CD4-positive, CD25-positive, alpha-beta regulatory T cell (primary cell): ENCODE data around the gene KCNN4. TPM values are rescaled to one million over a fixed set of nuclear protein-coding genes. Genes with fewer than 3 reads are reported as not detected.

Experiments
- ATAC-seq, 2 donors: fragments of 150-1000 bp; cut with Tn5 transposase; one replicate each; pipeline ENCODE4 v1.10.0; 2021; ENCODE audit warnings: low read depth in 2 of 2, moderate number of reproducible peaks in 2 of 2, moderate library complexity in 1 of 2
- DNase-seq, 3 donors: peaks; one replicate each; pipeline versions ENCODE4 v3.0.0 to v3.0.0-alpha.2; 2012 to 2022; ENCODE audit warnings: mixed read lengths in 1 of 3
- H3K27ac ChIP-seq: one replicate; pipeline ENCODE4 v1.7.0; 2013; ENCODE audit warnings: mild to moderate bottlenecking, low read length; ENCODE audit not compliant: insufficient read depth, poor library complexity, severe bottlenecking
- H3K27me3 ChIP-seq: one replicate; pipeline ENCODE4 v1.7.0; 2013; ENCODE audit warnings: low read length; ENCODE audit not compliant: control insufficient read depth, insufficient read depth
- H3K36me3 ChIP-seq: one replicate; pipeline ENCODE4 v1.7.0; 2013; ENCODE audit warnings: mild to moderate bottlenecking, low read length, moderate library complexity; ENCODE audit not compliant: control insufficient read depth, insufficient read depth
- H3K4me1 ChIP-seq: 2 replicates; pipeline ENCODE4 v1.7.0; 2013; ENCODE audit warnings: mild to moderate bottlenecking, low read length; ENCODE audit not compliant: insufficient read depth, control insufficient read depth, poor library complexity, severe bottlenecking
- H3K4me3 ChIP-seq: one replicate; pipeline ENCODE4 v1.7.0; 2013; ENCODE audit warnings: low read depth, mild to moderate bottlenecking, low read length, moderate library complexity
- H3K9me3 ChIP-seq, 2 experiments: 1 replicate in 1 of 2; 2 replicates in 1 of 2; pipeline ENCODE4 v1.7.0; 2013; ENCODE audit warnings: low read length in 2 of 2, mild to moderate bottlenecking in 1 of 2, moderate library complexity in 1 of 2; ENCODE audit not compliant: control insufficient read depth in 2 of 2
- H3K27ac Mint-ChIP-seq, 3 donors: one replicate each; pipeline ENCODE4 v1.8.0; 2020 to 2022; ENCODE audit warnings: mild to moderate bottlenecking in 3 of 3, mixed read lengths in 3 of 3, moderate library complexity in 2 of 3
- H3K27me3 Mint-ChIP-seq: one replicate; pipeline ENCODE4 v1.8.0; 2022; ENCODE audit warnings: mild to moderate bottlenecking, mixed read lengths
- H3K36me3 Mint-ChIP-seq: one replicate; pipeline ENCODE4 v1.8.0; 2020; ENCODE audit warnings: mixed read lengths
- H3K4me1 Mint-ChIP-seq, 4 donors: one replicate each; pipeline ENCODE4 v1.8.0; 2020 to 2022; ENCODE audit warnings: mixed read lengths in 4 of 4, mild to moderate bottlenecking in 1 of 4
- H3K4me3 Mint-ChIP-seq, 4 donors: one replicate each; pipeline ENCODE4 v1.8.0; 2020 to 2022; ENCODE audit warnings: mild to moderate bottlenecking in 4 of 4, mixed read lengths in 4 of 4, moderate library complexity in 3 of 4
- H3K9me3 Mint-ChIP-seq, 7 donors: one replicate each; pipeline ENCODE4 v1.8.0; 2020 to 2022; ENCODE audit warnings: mixed read lengths in 7 of 7, mild to moderate bottlenecking in 3 of 7, moderate library complexity in 2 of 7
- polyA plus RNA-seq, 4 donors: library from polyadenylated mRNA; unstranded; fragments of 300-500 nt; fragmentation: Illumina TruSeq; gene quantifications; one replicate each; pipeline ENCODE4 v1.2.3, GENCODE V29; 2021
- total RNA-seq: library from RNA; stranded (reverse); gene quantifications from one replicate; pipeline ENCODE4 v1.2.3, GENCODE V29; 2022

Gene KCNN4
- total and polyA plus RNA-seq, 5 donors from 2014 or later: 16.7 to 56.1 (median 30.4) TPM

DNA sequence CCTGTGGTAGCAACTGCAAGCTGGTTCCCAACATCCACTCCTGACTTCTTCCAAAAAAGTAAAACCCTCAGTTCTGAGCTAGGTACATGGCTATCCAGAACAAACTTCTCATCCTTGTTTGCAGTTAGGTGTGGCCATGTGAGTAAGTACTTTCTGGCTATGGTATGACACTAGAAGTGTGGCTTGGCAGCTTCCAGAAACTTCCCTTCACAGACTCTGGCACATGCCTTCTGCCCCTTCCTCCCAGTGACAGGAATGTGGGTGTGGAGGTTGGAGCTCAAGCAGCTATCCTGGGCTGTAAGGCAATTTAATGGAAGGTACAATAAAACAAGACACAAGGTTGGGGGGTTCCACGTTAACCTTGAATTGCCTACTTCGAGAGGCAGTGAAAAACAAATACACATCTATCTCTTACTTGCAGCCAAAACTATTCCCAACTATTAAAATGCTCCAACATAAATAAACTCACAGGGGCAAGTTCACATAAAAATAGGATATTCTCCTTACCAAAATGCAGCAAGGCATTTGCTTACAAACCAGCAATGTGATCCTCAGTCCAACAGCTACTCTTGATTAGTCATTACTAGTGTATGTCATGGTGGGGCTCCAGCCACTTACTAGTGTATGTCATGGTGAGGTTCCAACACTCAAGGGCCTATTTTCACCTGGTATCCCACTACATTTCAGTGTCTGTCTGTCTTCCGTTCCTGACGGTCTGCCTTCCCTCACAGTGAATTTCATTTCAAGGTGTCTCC, 29.1 kb downstream of the KCNN4 start:
- DNase-seq (no peak), ATAC-seq (no peak)
- Histone ChIP-seq H3K27me3 (no peaks in the 10 kb centered on the region), H3K9me3 (no peaks in the 10 kb centered on the region), H3K36me3 (peaks cover 44% of the 10 kb centered on the region), H3K4me1 (peaks cover 54% of the 10 kb centered on the region), H3K27ac (peak overlapping the region; percentile 99), H3K4me3 (no peak overlapping the region)
- peaks cover 26% of the 10 kb centered on the region for H3K36me3 Mint-ChIP-seq
- peaks cover 4% of the 10 kb centered on the region for H3K27me3 Mint-ChIP-seq
- H3K27ac Mint-ChIP-seq: peak overlapping the region; percentile 11 to 79 (median 15)
- no peaks in the 10 kb centered on the region for H3K9me3 Mint-ChIP-seq
- peak overlapping the region in 2 of 4 donors; percentile 71 to 98 for H3K4me3 Mint-ChIP-seq
- H3K4me1 Mint-ChIP-seq: peaks cover 3 to 72% (median 38%) of the 10 kb centered on the region in 4 donors

DNA sequence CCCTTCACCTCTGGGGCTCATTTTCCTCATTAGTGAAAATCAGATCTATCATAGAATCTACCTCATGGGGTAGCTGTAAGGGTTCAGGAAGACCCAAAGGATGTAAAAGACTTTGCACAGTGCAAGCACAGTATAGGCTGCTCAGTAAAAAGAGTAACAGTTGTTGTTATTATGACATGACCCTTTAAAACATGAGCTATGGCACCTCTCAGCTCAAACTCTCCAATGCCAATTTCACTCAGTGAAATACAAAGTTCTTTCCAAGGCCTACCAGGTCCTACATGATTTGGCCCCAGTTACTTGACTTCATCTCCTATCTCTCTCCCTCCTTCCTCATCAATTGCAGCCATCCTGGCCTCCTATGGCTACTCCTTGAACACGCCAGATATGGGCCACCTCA, 30.9 kb downstream of the KCNN4 start:
- Mint-ChIP-seq H3K4me1 (peaks cover 11 to 65% (median 36%) of the 10 kb centered on the region in 4 donors), H3K27me3 (peaks cover 4% of the 10 kb centered on the region), H3K27ac (peak overlapping the region in 2 of 3 donors; percentile 43 to 49), H3K36me3 (peaks cover 38% of the 10 kb centered on the region), H3K4me3 (peak overlapping the region in 1 of 4 donors; percentile 0), H3K9me3 (no peaks in the 10 kb centered on the region)
- peaks cover 39% of the 10 kb centered on the region for H3K4me1 ChIP-seq
- H3K36me3 ChIP-seq: peaks cover 52% of the 10 kb centered on the region
- H3K27me3 ChIP-seq: no peaks in the 10 kb centered on the region
- H3K27ac ChIP-seq: no peak overlapping the region
- no peaks in the 10 kb centered on the region for H3K9me3 ChIP-seq
- no peak for ATAC-seq
- DNase-seq: no peak
- H3K4me3 ChIP-seq: no peak overlapping the region

DNA sequence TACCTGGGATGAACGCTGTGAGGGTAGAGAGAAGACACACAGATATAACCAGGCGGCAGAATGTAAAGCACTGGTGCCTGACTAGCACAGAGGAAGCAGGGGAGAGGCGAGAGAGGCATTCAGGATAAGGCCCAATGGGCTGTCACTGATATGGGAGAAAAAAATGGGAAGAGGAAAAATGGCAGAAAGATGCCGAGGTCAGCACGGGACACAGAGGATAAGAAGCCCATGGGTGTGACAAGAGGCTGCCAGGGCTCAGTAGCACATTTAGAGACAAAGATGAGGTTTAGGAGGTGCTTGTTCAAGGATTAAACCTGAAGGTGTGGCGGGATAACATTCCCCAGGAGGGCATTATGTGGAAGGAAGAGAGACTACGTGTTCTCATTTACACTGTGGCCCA, 31.6 kb downstream of the KCNN4 start:
- H3K36me3 ChIP-seq: peaks cover 54% of the 10 kb centered on the region
- no peaks in the 10 kb centered on the region for H3K9me3 Mint-ChIP-seq
- no peaks in the 10 kb centered on the region for H3K9me3 ChIP-seq
- peak overlapping the region in 2 of 3 donors; percentile 5 to 44 for H3K27ac Mint-ChIP-seq
- no peaks in the 10 kb centered on the region for H3K27me3 ChIP-seq
- H3K4me1 ChIP-seq: peaks cover 36% of the 10 kb centered on the region
- H3K27me3 Mint-ChIP-seq: no peaks in the 10 kb centered on the region
- H3K36me3 Mint-ChIP-seq: peaks cover 38% of the 10 kb centered on the region
- H3K4me1 Mint-ChIP-seq: peaks cover 11 to 59% (median 33%) of the 10 kb centered on the region in 4 donors
- no peak overlapping the region for H3K4me3 ChIP-seq
- ATAC-seq (no peak), DNase-seq (no peak)
- no peak overlapping the region for H3K4me3 Mint-ChIP-seq
- no peak overlapping the region for H3K27ac ChIP-seq

DNA sequence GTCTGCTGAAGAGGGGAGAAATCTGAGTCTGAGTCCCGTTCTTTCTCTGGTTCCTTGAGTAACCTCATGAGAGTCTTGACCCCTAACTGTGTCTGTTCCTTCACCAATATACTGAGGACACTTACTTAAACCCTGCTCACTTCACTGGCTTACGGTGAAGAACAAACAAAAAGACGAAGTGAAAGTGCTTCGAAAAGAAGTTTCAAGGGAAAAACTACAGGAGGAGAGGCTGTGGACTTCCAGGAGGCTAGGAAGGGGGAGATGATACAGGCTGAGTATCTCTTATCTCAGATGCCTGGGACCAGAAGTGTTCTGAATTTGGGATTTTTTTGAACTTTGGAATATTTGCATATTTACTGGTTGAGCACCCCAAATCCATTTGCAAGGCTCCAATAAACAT, 32.1 kb downstream of the KCNN4 start:
- Mint-ChIP-seq H3K27me3 (no peaks in the 10 kb centered on the region), H3K27ac (peak overlapping the region; percentile 5 to 84 (median 44)), H3K4me1 (peaks cover 11 to 55% (median 30%) of the 10 kb centered on the region in 4 donors), H3K36me3 (peaks cover 42% of the 10 kb centered on the region), H3K9me3 (no peaks in the 10 kb centered on the region), H3K4me3 (peak overlapping the region in 1 of 4 donors; percentile 40)
- DNase-seq: no peak
- Histone ChIP-seq H3K36me3 (peaks cover 58% of the 10 kb centered on the region), H3K9me3 (no peaks in the 10 kb centered on the region), H3K27me3 (no peaks in the 10 kb centered on the region), H3K27ac (peak overlapping the region; percentile 34), H3K4me1 (peaks cover 32% of the 10 kb centered on the region), H3K4me3 (no peak overlapping the region)
- no peak for ATAC-seq

DNA sequence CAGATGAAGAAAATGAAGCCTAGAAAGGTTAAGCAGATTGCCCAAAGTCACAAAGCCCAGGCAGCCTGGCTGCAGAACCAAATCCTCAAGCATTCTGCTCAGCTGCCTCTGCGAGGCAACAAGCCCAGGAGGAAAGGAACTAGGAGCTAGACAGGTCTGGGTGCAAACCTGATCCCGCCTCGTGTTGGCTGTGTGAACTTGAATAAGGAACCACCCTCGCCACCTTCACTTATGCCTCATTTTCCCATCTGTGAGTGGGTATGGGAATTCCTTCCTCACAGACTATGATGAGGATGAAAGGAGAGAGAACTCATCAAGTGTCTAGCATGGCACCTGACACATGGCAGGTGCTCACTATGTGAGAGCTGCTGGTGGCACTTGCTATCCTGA, 32.6 kb downstream of the KCNN4 start:
- Mint-ChIP-seq H3K36me3 (peaks cover 43% of the 10 kb centered on the region), H3K4me1 (peaks cover 10 to 50% (median 30%) of the 10 kb centered on the region in 4 donors), H3K4me3 (peak overlapping the region in 2 of 4 donors; percentile 40 to 61), H3K27ac (peak overlapping the region; percentile 12 to 84 (median 62)), H3K9me3 (no peaks in the 10 kb centered on the region), H3K27me3 (no peaks in the 10 kb centered on the region)
- DNase-seq: no peak
- Histone ChIP-seq H3K27ac (peak overlapping the region; percentile 34), H3K27me3 (no peaks in the 10 kb centered on the region), H3K36me3 (peaks cover 61% of the 10 kb centered on the region), H3K9me3 (no peaks in the 10 kb centered on the region), H3K4me3 (no peak overlapping the region), H3K4me1 (peaks cover 27% of the 10 kb centered on the region)
- ATAC-seq: no peak

DNA sequence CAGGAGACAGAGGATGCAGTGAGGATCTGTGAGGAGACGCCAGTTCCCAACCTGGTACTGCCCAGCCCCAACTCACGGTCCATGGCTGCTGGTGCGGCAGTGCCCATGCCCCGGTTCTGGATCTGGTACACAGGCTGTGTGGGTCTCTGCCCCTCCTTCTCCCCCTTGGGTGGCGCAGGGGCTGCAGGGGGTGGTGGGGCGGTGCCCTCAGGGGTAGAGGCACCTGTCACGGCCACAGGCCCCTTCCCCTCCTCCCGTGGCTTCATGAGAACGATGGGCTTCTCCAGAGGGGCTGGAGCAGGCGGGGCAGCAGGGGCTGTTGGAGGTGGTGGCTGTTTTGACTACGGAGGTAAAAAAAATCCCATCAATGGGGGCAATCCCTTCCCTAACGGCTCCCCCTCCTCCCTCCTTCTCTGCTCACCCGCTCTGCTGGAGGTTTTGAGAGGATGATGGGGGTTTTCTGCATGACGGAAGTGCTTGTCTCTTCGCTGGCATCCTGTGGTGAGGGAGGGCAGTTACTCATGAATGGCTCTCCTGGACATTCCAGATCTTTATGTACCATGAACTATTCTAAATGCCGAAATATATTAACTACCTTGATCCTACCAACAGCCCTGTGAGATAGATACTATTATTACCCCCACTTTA, 33.1 kb downstream of the KCNN4 start:
- DNase-seq (no peak), ATAC-seq (peak in 1 of 2 donors; percentile 15)
- Mint-ChIP-seq H3K27ac (peak overlapping the region; percentile 12 to 69 (median 62)), H3K4me1 (peaks cover 7 to 45% (median 25%) of the 10 kb centered on the region in 4 donors), H3K9me3 (no peaks in the 10 kb centered on the region), H3K4me3 (peak overlapping the region in 2 of 4 donors; percentile 55 to 61), H3K27me3 (no peaks in the 10 kb centered on the region), H3K36me3 (peaks cover 48% of the 10 kb centered on the region)
- peak overlapping the region; percentile 42 for H3K27ac ChIP-seq
- H3K9me3 ChIP-seq: no peaks in the 10 kb centered on the region
- H3K27me3 ChIP-seq: no peaks in the 10 kb centered on the region
- H3K4me3 ChIP-seq: no peak overlapping the region
- H3K4me1 ChIP-seq: peaks cover 22% of the 10 kb centered on the region
- H3K36me3 ChIP-seq: peaks cover 67% of the 10 kb centered on the region

DNA sequence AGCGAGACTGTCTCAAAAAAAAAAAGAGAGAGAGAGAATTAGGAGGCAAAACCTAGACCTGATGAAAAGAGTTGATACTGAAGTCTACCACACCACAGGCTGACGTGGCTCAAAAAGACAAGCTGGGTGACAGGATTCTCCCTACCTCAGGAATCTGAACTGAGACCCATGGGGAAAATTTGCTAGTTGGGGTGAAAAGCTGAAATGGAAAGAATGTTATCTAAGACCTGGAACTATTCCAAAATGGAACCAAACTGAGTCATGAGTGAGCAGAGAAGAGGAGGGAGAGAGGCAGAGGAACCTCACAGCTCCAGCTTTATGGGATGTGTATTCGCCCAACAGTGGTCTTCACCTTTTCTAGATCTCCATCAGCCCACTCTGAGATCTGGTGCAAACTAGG, 37.7 kb downstream of the KCNN4 start:
- Mint-ChIP-seq H3K27ac (no peak overlapping the region), H3K9me3 (no peaks in the 10 kb centered on the region), H3K36me3 (peaks cover 58% of the 10 kb centered on the region), H3K4me3 (no peak overlapping the region), H3K27me3 (no peaks in the 10 kb centered on the region), H3K4me1 (peaks cover 7 to 25% (median 20%) of the 10 kb centered on the region in 4 donors)
- no peak for DNase-seq
- ATAC-seq: no peak
- Histone ChIP-seq H3K9me3 (no peaks in the 10 kb centered on the region), H3K36me3 (peaks cover 79% of the 10 kb centered on the region), H3K4me3 (no peak overlapping the region), H3K27ac (no peak overlapping the region), H3K27me3 (no peaks in the 10 kb centered on the region), H3K4me1 (peaks cover 8% of the 10 kb centered on the region)
